ENCODE measurements around the gene PSD2. TPM values are rescaled to one million over a fixed set of nuclear protein-coding genes. Genes with fewer than 3 reads are reported as not detected.

Gene PSD2
- total RNA-seq, 4 donors from 2014 or later, result 0.10 TPM; not detected in 3

DNA sequence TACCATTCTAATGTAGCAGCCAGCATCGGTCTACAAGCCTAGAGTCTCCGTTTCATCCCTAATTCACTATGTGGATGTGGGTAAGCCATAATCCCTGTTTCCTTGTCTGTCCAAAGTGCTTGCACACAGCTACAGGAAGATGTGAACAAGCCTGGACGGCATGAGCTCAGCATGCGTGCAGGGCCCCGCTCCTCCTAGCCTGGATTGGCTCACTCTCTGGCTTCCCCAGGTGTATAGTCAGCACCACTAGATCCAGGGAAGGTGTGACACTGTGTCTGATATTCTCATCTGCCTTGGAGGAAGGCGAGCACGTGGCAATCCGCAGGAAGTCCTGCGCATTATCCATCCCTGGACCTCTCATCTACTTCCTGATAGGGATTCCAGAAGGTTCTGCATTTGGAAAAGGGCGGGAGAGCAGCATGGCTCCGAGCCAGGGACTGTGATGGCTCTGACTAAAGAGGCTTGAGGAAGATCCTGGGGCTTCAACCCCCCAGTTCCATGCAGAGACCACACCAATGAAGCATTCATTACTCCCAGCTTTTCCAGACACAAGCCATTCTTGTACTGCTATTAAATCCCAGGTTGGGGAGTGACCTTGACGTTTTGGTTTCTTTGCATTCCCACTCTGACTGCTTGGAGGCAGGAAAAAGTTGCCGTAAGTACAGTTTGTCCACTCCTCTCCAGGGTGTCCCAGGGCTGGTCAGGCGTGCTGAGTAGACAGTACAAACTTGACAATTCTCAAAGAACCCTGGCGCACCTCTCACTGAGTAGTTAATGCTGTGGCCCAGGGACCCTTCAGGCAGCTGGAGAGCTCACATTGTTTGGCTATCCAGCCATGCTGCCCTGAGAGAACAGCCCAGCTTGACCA is 65.6 kb downstream of the PSD2 start:
- in situ Hi-C loops (cut with MboI; ENCODE audit: low sequenced_read_pairs in 4 of 4) (loop anchor here in 3 of 4 donors (5.0 to 25.0 kb wide), 2 partner anchors 74 to 101 kb away; no protein-coding TSS in a partner anchor), intact Hi-C loops (cut with DNase I; ENCODE audit: low total_unique reads) (loop anchor here (5.0 kb wide), 1 partner anchor 106 kb away; no protein-coding TSS in a partner anchor)
- DNase-seq (no peak), ATAC-seq (no peak)
- Histone ChIP-seq H3K4me3 (no peak overlapping the region), H3K36me3 (no peaks in the 10 kb centered on the region), H3K27ac (no peak overlapping the region), H3K4me1 (peaks cover 9 to 13% of the 10 kb centered on the region in 2 donors), H3K27me3 (no peaks in the 10 kb centered on the region), H3K9me3 (no peaks in the 10 kb centered on the region)
- no peak for TF ChIP-seq CTCF (IDR thresholded peaks at IDR 0.05 in 4 of 5, conservative IDR thresholded peaks at IDR 0.05 in 1 of 5)
- no peak for TF ChIP-seq POLR2A (IDR thresholded peaks at IDR 0.05)

DNA sequence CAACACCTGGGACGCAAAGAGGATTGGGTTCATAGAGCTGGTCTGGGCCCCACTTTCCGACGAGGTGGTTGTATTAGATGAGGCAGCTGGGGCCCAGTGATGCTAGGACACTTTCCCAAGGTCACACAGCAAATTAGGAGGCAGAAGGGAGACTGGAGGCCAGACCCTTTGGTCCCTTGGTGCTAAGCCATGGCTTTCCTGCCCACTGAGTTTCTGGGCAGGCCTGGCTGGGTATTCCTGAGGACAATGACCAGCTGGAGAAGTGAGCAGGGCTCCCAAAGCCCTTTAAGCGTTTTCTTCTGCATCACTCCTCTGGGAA is 66.2 kb downstream of the PSD2 start:
- DNase-seq, result no peak
- in situ Hi-C loops (cut with MboI; ENCODE audit: low sequenced_read_pairs in 4 of 4) (loop anchor here in 3 of 4 donors (5.0 to 25.0 kb wide), 2 partner anchors 75 to 100 kb away; no protein-coding TSS in a partner anchor), intact Hi-C loops (cut with DNase I; ENCODE audit: low total_unique reads) (loop anchor here (5.0 kb wide), 1 partner anchor 105 kb away; no protein-coding TSS in a partner anchor)
- H3K4me1 ChIP-seq, result peaks cover 9 to 13% of the 10 kb centered on the region in 2 donors
- H3K36me3 ChIP-seq, result no peaks in the 10 kb centered on the region
- H3K4me3 ChIP-seq, result no peak overlapping the region
- no peak for TF ChIP-seq POLR2A (IDR thresholded peaks at IDR 0.05)
- no peak for ATAC-seq
- H3K9me3 ChIP-seq, result no peaks in the 10 kb centered on the region
- H3K27me3 ChIP-seq, result no peaks in the 10 kb centered on the region
- no peak overlapping the region for H3K27ac ChIP-seq

- no peak for DNase-seq
- in situ Hi-C loops (cut with MboI; ENCODE audit: low sequenced_read_pairs in 4 of 4) (loop anchor here in 3 of 4 donors (5.0 to 25.0 kb wide), 2 partner anchors 75 to 100 kb away; no protein-coding TSS in a partner anchor), intact Hi-C loops (cut with DNase I; ENCODE audit: low total_unique reads) (loop anchor here (5.0 kb wide), 1 partner anchor 105 kb away; no protein-coding TSS in a partner anchor)
- TF ChIP-seq CTCF (IDR thresholded peaks at IDR 0.05 in 4 of 5, conservative IDR thresholded peaks at IDR 0.05 in 1 of 5), result no peak
- TF ChIP-seq POLR2A (IDR thresholded peaks at IDR 0.05), result no peak
- Histone ChIP-seq H3K4me3 (no peak overlapping the region), H3K27ac (no peak overlapping the region), H3K36me3 (no peaks in the 10 kb centered on the region), H3K9me3 (no peaks in the 10 kb centered on the region), H3K27me3 (no peaks in the 10 kb centered on the region), H3K4me1 (peaks cover 9 to 13% of the 10 kb centered on the region in 2 donors)
- ATAC-seq, result no peak
Observed at GRCh38 chr5:139862313-139862712, 66.7 kb downstream of the PSD2 start.

- TF ChIP-seq POLR2A (IDR thresholded peaks at IDR 0.05) (no peak), CTCF (IDR thresholded peaks at IDR 0.05 in 4 of 5, conservative IDR thresholded peaks at IDR 0.05 in 1 of 5) (no peak)
- Histone ChIP-seq H3K36me3 (no peaks in the 10 kb centered on the region), H3K27me3 (no peaks in the 10 kb centered on the region), H3K9me3 (no peaks in the 10 kb centered on the region), H3K4me3 (no peak overlapping the region), H3K27ac (no peak overlapping the region), H3K4me1 (peaks cover 9 to 13% of the 10 kb centered on the region in 2 donors)
- intact Hi-C loops (cut with DNase I; ENCODE audit: low total_unique reads), result loop anchor here (5.0 kb wide), 1 partner anchor 104 kb away; no protein-coding TSS in a partner anchor
- no peak for DNase-seq
- in situ Hi-C loops (cut with MboI; ENCODE audit: low sequenced_read_pairs in 4 of 4), result loop anchor here in 3 of 4 donors (5.0 to 25.0 kb wide), 2 partner anchors 76 to 99 kb away; no protein-coding TSS in a partner anchor
- ATAC-seq, result no peak
Observed at GRCh38 chr5:139862803-139863202, 67.2 kb downstream of the PSD2 start.

DNA sequence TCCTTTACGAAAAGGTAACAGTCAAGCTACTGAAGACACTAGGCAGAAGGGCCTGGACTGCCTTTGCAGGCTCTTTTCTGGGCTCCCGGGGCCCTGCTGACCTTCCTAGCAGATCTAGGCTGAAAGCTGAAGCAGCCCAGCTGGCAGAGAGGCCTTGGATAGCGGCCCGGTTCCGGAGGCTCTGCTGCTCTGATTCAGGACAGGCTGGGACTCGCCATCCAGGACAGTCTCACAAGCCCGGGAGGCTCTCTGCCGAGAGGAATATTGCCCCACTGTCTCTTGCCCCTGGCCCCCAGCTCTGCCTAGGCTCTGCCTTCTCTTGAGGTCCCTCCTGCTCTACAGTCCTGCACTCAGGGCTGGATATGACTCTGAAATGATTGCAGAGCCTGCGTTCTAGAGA is 67.8 kb downstream of the PSD2 start:
- intact Hi-C loops (cut with DNase I; ENCODE audit: low total_unique reads) (loop anchor here (5.0 kb wide), 1 partner anchor 104 kb away; no protein-coding TSS in a partner anchor), in situ Hi-C loops (cut with MboI; ENCODE audit: low sequenced_read_pairs in 4 of 4) (loop anchor here in 3 of 4 donors (5.0 to 25.0 kb wide), 2 partner anchors 76 to 99 kb away; no protein-coding TSS in a partner anchor)
- peak overlapping the region in 2 of 4 donors; percentile 29 to 47 for H3K27ac ChIP-seq

More for the DNA sequence above, 67.8 kb downstream of the PSD2 start:
- Histone ChIP-seq H3K36me3 (no peaks in the 10 kb centered on the region), H3K4me1 (peaks cover 9 to 13% of the 10 kb centered on the region in 2 donors), H3K27me3 (no peaks in the 10 kb centered on the region), H3K9me3 (no peaks in the 10 kb centered on the region), H3K4me3 (no peak overlapping the region)
- DNase-seq, result peak in 1 of 2 donors; percentile 64
- ATAC-seq, result peak; percentile 33 to 64
- no peak for TF ChIP-seq CTCF (IDR thresholded peaks at IDR 0.05 in 4 of 5, conservative IDR thresholded peaks at IDR 0.05 in 1 of 5)
- TF ChIP-seq POLR2A (IDR thresholded peaks at IDR 0.05), result no peak

Measured in gastrocnemius medialis (tissue), 4 donors.